Activated T-helper 1 cell treated with anti-CD3 and anti-CD28 coated beads, Interleukin-12 subunit alpha, Interleukin-12 subunit beta, Interleukin-2, Interleukin-4 antibody, amounts not matched to agents 30 ng/mL and 10 ng/mL and 1 ng/mL, durations not matched to agents 14 hours and 24 hours and 36 hours (primary cell): Measurements from ENCODE around the gene RBL2. TPM values are rescaled to one million over a fixed set of nuclear protein-coding genes. Genes with fewer than 3 reads are reported as not detected.
"Not testable (repeated sequence)": the region's sequence is repeated elsewhere in the genome, so short reads cannot be mapped to it uniquely, and the experiment has no call there.

Source experiments
- DNase-seq: peaks from one replicate; pipeline ENCODE4 v3.0.0; 2021; ENCODE audit warnings: low spot score
- H3K27ac Mint-ChIP-seq: one replicate; pipeline ENCODE4 v1.8.0; 2021; ENCODE audit warnings: mild to moderate bottlenecking, mixed read lengths
- H3K27me3 Mint-ChIP-seq: one replicate; pipeline ENCODE4 v1.8.0; 2022; ENCODE audit warnings: mild to moderate bottlenecking, moderate library complexity, mixed read lengths; ENCODE audit not compliant: insufficient read depth
- H3K36me3 Mint-ChIP-seq: one replicate; pipeline ENCODE4 v1.8.0; 2021; ENCODE audit warnings: low read depth, mixed read lengths
- H3K4me1 Mint-ChIP-seq: one replicate; pipeline ENCODE4 v1.8.0; 2021; ENCODE audit warnings: low read depth, mixed read lengths
- H3K4me3 Mint-ChIP-seq: one replicate; pipeline ENCODE4 v1.8.0; 2021; ENCODE audit warnings: mild to moderate bottlenecking, moderate library complexity, mixed read lengths
- H3K9me3 Mint-ChIP-seq: one replicate; pipeline ENCODE4 v1.8.0; 2021; ENCODE audit warnings: mixed read lengths
- intact Hi-C: fragments of 100-400 bp; cut with micrococcal nuclease; formaldehyde crosslinking; loops from one replicate; pipeline ENCODE4 v1.15.1; 2024
- total RNA-seq: library from RNA; stranded (reverse); gene quantifications from 2 replicates; pipeline ENCODE4 v1.2.3, GENCODE V29; 2022

The RBL2 gene
- total RNA-seq, 1 donor from 2014 or later = 61.5 TPM

DNA sequence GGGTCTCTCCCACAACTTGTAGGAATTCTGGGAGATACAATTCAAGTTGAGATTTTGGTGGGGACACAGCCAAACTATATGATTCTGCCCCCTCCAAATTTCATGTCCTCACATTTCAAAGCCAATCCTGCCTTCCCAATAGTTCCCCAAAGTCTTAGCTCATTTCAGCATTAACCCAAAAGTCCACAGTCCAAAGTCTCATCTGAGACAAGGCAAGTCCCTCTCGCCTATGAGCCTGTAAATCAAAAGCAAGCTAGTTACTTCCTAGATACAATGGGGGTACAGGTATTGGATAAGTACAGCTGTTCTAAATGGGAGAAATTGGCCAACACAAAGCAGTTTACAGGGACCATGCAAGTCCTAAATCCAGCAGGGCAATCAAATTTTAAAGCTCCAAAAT, 78.5 kb downstream of the RBL2 start:
- Mint-ChIP-seq H3K36me3 (peaks cover 11% of the 10 kb centered on the region), H3K4me1 (peaks cover 57% of the 10 kb centered on the region)
- intact Hi-C loops = loop anchor here (10.0 kb wide), 1 partner anchor 198 kb away; no protein-coding TSS in a partner anchor
- not testable (repeated sequence) for DNase-seq, H3K4me3 Mint-ChIP-seq, H3K27ac Mint-ChIP-seq, H3K9me3 Mint-ChIP-seq, H3K27me3 Mint-ChIP-seq

DNA sequence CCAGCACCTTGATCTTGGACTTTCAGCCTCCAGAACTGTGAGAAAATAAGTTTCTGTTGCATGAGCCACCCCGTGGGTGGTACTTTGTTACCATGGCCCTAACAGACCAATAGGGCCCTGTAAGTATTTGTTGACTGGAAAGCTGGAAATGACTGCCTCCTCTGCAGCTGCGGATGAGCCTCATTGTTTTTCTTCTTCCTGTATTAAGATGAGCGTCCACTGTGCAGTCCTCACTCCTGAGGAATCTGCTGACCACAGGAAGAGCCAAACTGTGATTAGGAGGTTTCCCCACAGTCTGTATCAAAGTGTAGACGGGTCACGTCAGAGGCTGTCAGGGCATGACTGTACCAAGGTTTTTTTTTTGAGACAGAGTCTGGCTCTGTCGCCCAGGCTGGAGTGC, 81.0 kb downstream of the RBL2 start:
- peaks cover 13% of the 10 kb centered on the region for H3K36me3 Mint-ChIP-seq
- no peak overlapping the region for H3K4me3 Mint-ChIP-seq
- no peak overlapping the region for H3K27ac Mint-ChIP-seq
- no peak for DNase-seq
- intact Hi-C loops = loop anchor here (5.0 to 10.0 kb wide), 2 partner anchors 187 to 200 kb away; partner anchors contain the start of genes FTO and RPGRIP1L
- peaks cover 74% of the 10 kb centered on the region for H3K4me1 Mint-ChIP-seq
- peaks cover 5% of the 10 kb centered on the region for H3K9me3 Mint-ChIP-seq
- no peaks in the 10 kb centered on the region for H3K27me3 Mint-ChIP-seq

DNA sequence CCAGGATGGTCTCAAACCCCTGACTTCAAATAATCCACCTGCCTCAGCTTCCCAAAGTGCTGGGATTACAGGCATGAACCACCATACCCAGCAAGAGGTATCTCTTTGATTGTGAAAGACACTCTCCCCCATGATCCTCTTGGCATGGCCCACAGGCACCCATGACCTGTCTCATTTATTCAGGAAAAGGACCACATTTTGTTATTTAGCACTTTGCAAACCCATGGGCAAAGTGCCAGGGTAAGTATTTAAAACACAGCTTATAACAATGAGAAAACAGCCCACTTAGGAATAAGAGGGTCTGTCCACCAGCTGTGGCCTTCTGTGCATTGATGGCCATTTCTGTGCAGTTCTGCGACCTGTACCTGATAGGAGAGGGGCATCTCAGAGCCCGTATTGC, 81.5 kb downstream of the RBL2 start:
- H3K9me3 Mint-ChIP-seq = peaks cover 5% of the 10 kb centered on the region
- DNase-seq = no peak
- intact Hi-C loops = loop anchor here (5.0 to 10.0 kb wide), 2 partner anchors 186 to 201 kb away; partner anchors contain the start of genes FTO and RPGRIP1L
- peak overlapping the region; percentile 17 for H3K4me3 Mint-ChIP-seq
- peaks cover 72% of the 10 kb centered on the region for H3K4me1 Mint-ChIP-seq
- H3K36me3 Mint-ChIP-seq = peaks cover 13% of the 10 kb centered on the region
- H3K27me3 Mint-ChIP-seq = no peaks in the 10 kb centered on the region
- H3K27ac Mint-ChIP-seq = peak overlapping the region; percentile 35

DNA sequence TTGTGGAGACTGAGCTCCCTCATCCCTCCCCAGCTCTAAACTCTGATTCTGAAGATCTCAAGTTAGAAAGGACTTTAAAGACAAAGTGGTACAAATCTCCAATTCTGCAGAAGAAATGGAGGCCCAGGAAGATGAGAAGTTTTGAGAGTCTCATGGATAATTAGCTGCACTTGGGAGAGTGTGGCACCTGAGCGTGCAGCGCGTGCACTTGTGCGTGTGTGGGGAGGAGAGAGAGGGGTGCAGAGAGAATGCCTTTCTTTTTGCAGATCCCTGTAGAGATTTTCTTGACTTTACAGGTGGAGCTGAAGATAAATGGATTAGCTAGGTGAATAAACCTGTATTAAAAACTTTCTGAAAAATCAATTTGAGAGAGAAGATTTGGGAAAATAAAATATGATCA, 83.6 kb downstream of the RBL2 start:
- Mint-ChIP-seq H3K4me1 (peaks cover 60% of the 10 kb centered on the region), H3K36me3 (peaks cover 10% of the 10 kb centered on the region), H3K27ac (peak overlapping the region; percentile 82), H3K27me3 (no peaks in the 10 kb centered on the region), H3K4me3 (peak overlapping the region; percentile 63), H3K9me3 (peaks cover 5% of the 10 kb centered on the region)
- intact Hi-C loops = loop anchor here (1.0 to 10.0 kb wide), 4 partner anchors 15 to 203 kb away; partner anchors contain the start of genes AKTIP, FTO and RPGRIP1L
- DNase-seq = no peak

DNA sequence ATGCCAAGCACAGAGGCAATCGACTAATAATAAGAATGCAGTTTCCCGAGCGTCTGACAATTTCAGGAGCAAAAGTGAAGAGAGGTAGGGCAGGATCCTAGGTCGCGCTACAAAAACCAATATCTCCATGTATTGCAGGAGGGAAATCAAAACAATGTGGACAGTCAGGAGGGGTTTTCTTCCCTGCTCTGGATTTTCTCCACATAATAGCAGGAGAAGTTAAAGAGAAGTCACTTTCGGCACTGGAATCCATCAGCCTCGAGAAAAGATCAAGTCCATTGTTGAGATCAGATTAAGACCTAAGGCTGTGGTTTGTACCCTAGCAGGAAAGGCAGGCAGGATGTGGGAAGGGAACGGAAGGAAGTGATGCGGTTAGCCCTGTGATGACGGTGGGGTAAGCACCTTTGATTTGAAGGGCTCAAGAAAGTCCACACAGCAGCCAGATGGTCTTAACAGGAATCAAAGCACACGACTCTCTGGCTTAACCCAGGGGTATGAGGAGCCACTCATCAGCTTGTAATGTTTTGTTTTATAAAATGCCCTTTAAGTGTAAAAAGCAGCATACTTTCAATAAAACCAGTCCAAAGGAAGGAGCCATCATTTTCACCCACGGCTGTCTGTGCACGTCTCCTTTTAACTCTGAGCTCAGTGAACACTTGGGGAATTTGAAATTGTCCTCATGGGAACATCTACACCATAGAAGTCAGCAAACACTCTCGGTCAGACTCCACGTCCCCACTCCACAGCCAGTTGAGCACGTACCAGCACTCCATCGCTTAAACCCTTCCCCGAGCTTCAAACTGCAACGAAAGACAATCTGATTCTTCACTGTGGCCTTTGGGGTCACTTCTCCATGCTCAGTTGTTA, 84.5 kb downstream of the RBL2 start:
- Mint-ChIP-seq H3K4me1 (peaks cover 58% of the 10 kb centered on the region), H3K36me3 (peaks cover 6% of the 10 kb centered on the region), H3K27me3 (peaks cover 2% of the 10 kb centered on the region), H3K9me3 (peaks cover 5% of the 10 kb centered on the region), H3K27ac (peak overlapping the region; percentile 82), H3K4me3 (peak overlapping the region; percentile 63)
- intact Hi-C loops = loop anchor here (1.0 to 10.0 kb wide), 4 partner anchors 15 to 204 kb away; partner anchors contain the start of genes AKTIP, FTO and RPGRIP1L
- peak; percentile 83 for DNase-seq

DNA sequence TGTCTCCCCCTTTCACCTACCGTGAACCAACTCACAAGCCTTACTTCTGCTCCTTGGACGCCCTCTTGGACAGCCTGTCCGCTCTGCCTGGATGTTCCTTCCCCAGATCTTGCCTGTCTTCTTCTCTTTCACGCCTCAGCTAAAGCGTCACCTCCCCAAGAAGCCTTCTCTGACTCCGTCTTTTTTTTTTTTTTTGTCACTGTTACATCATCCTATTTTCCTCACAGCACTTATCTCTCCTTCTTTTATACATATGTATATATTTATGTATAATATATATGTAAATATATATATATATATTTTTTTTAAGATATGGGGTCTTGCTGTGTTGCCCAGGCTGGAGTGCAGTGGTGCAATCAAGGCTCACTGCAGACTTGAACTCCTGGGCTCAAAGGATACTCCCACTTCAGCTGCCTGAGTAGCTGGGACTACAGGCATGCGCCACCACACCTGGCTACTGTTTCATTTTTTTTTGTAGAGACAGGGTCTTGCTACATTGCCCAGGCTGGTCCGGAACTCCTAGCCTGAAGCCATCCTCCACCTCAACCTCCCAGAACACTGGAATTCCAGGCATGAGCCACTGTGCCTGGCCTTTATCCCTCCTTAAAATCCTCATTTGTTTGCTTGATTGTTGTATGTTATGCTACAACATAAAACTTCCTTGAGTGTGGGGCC, 85.3 kb downstream of the RBL2 start:
- DNase-seq = peak; percentile 6
- Mint-ChIP-seq H3K27me3 (peaks cover 2% of the 10 kb centered on the region), H3K4me3 (peak overlapping the region; percentile 63), H3K4me1 (peaks cover 51% of the 10 kb centered on the region), H3K9me3 (no peaks in the 10 kb centered on the region), H3K36me3 (peaks cover 3% of the 10 kb centered on the region), H3K27ac (peak overlapping the region; percentile 82)
- intact Hi-C loops = loop anchor here (5.0 to 10.0 kb wide), 2 partner anchors 183 to 205 kb away; partner anchors contain the start of genes FTO and RPGRIP1L

DNA sequence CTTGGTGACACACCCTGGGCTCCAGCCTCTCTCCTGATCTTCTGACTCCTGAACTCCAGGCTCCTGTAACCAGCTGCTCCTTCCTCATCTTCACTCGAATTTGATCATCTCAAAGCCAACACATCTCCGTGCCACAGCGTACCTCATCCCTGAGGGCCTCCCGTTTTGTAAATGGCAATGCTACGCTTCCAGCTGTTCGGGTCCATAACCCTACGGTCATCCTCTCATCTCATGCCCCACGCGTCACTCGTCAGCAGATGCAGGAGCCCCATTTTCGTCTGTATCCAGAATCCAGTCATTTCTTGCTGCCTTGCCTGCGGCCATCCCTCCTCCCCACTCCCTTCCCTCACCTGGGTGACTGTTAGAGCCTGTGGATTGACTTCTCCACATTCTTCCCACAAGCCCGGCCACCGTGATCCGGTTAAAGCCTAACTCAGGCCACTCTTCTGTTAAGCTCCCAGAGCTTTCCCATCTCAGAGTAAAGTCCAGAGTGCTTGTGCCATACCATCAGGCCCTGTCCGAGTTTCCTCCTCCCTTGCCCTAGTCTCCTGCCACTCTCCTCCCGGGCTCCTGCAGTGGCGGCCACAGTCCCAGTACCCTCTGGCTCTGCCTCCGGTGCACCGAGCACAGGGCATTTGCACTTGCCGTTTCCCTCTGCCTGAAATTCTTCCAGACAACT, 89.0 kb downstream of the RBL2 start:
- peaks cover 3% of the 10 kb centered on the region for H3K36me3 Mint-ChIP-seq
- peaks cover 2% of the 10 kb centered on the region for H3K27me3 Mint-ChIP-seq
- H3K27ac Mint-ChIP-seq = no peak overlapping the region

DNA sequence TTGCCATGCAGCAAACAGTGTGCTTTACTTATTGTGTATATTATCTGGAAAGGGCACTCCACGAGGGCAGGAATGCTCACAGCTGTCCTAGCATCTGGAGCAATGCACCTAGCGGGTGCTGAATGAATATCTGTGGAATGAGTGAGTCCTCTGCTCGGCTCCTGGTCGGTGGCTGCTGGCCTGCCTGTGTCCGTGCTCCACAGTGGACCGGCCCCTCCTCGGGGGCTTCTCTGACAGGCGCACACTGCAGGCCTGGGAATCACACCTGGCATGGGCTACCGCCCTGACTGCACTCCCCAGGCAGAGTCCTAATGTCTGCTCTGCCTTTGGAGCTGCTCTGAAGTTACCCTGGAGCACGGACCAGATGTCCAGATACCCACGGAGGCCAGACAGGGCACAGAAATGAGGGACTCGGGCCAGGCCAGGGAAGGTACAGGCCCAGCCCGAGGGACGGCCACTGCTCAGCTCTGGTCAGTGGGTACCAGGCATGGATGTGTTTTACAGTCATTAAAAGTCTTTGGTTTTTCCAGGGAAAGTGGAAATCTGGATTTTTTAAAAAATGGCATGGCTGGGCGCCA, 89.8 kb downstream of the RBL2 start:
- peaks cover 3% of the 10 kb centered on the region for H3K36me3 Mint-ChIP-seq
- H3K27ac Mint-ChIP-seq = peak overlapping the region; percentile 21
- H3K27me3 Mint-ChIP-seq = peaks cover 2% of the 10 kb centered on the region
- H3K9me3 Mint-ChIP-seq = no peaks in the 10 kb centered on the region
- H3K4me1 Mint-ChIP-seq = peaks cover 20% of the 10 kb centered on the region
- intact Hi-C loops = no loop called here
- DNase-seq = no peak
- H3K4me3 Mint-ChIP-seq = no peak overlapping the region

More for the DNA sequence above, 89.0 kb downstream of the RBL2 start:
- no peak for DNase-seq
- H3K9me3 Mint-ChIP-seq = no peaks in the 10 kb centered on the region
- H3K4me3 Mint-ChIP-seq = no peak overlapping the region
- intact Hi-C loops = no loop called here
- peaks cover 28% of the 10 kb centered on the region for H3K4me1 Mint-ChIP-seq

DNA sequence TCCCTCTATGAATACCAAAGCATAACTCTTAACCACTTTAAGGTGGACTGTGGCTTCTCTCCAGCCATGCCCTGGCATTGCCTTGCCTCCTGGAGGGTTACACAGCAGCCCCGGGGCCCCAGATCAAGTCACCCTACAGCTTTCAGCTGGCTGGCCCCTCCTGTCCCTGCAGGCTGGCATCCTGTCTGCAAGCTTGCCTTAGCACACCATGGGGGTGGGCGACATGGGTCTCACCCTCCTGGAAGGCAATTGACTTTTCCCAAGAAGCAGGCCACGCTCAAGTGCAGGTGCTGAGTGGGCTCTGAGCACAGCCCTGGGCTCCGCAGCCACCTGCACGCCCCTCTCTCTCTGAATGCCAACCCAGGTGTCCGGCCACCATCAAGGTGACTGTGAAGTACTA, 94.5 kb downstream of the RBL2 start:
- Mint-ChIP-seq H3K27me3 (no peaks in the 10 kb centered on the region), H3K27ac (no peak overlapping the region), H3K4me1 (peaks cover 6% of the 10 kb centered on the region), H3K36me3 (no peaks in the 10 kb centered on the region), H3K9me3 (no peaks in the 10 kb centered on the region), H3K4me3 (no peak overlapping the region)
- intact Hi-C loops = no loop called here
- DNase-seq = no peak

DNA sequence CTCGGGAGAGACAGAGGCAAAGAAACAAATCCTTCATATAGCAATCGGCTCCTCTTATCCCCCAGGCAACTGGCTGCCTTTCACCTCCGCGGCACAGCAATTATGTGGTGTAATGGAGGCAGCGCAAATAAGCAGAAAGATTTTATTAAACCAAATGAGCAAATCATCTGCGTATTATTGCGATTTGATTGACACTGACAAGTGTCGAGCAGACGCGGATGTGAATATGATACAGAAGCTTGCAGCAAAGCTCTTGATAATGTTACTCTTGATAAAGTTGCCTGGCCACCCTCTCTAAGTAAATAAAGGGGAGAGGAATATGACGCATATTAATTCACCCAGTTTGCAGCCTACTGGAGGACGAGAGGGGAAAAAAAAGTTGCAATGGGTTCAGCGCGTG, 95.2 kb downstream of the RBL2 start:
- no peak overlapping the region for H3K27ac Mint-ChIP-seq

DNA sequence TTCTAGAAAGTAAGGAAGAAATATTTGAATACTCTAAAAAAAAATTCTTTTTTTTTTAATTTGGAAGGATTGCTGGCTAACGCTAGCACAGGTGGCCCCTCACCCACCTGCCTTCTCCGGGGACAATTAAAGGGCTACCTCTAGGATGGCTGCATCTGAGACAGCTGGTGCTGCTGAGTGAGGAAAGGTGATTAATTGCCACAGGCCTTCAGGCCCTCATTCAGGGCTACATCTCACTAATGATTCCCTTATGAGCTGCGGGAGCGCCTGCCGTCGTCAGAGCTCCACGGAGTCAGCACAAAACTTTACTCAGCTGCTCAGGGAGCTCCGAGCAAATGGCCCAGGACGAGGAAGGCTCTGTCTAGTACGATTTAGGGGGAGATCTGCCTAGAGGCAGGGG, 95.8 kb downstream of the RBL2 start:
- Mint-ChIP-seq H3K4me1 (peaks cover 18% of the 10 kb centered on the region), H3K36me3 (no peaks in the 10 kb centered on the region), H3K9me3 (no peaks in the 10 kb centered on the region), H3K4me3 (no peak overlapping the region), H3K27ac (no peak overlapping the region), H3K27me3 (no peaks in the 10 kb centered on the region)
- intact Hi-C loops = loop anchor here (10.0 kb wide), 1 partner anchor 385 kb away; no protein-coding TSS in a partner anchor
- DNase-seq = no peak

More for the DNA sequence above, 95.2 kb downstream of the RBL2 start:
- H3K27me3 Mint-ChIP-seq = no peaks in the 10 kb centered on the region
- peaks cover 13% of the 10 kb centered on the region for H3K4me1 Mint-ChIP-seq
- no peak overlapping the region for H3K4me3 Mint-ChIP-seq
- H3K9me3 Mint-ChIP-seq = no peaks in the 10 kb centered on the region
- intact Hi-C loops = no loop called here
- no peaks in the 10 kb centered on the region for H3K36me3 Mint-ChIP-seq
- DNase-seq = no peak

DNA sequence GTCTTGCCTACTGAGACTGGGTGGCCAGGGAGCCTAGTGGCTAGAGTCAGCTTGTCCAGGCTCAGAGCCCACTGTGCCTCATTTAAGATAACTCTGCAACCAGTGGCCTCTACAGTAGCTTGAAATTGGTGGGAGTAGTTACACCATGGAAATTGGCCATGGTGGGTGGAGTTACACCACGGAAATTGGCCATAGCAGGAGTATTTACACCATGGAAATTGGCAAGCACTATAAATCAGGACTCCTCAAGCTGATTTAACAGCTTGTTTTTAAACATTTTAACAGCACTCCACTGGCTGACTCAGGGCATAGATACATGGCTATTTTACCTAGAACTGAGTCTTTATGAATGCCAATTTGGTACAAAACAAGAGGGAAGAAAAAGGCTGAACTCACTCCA, 96.5 kb downstream of the RBL2 start:
- peaks cover 25% of the 10 kb centered on the region for H3K4me1 Mint-ChIP-seq
- H3K27ac Mint-ChIP-seq = no peak overlapping the region
- no peak for DNase-seq
- no peaks in the 10 kb centered on the region for H3K36me3 Mint-ChIP-seq
- no peaks in the 10 kb centered on the region for H3K9me3 Mint-ChIP-seq
- no peak overlapping the region for H3K4me3 Mint-ChIP-seq
- no peaks in the 10 kb centered on the region for H3K27me3 Mint-ChIP-seq
- intact Hi-C loops = loop anchor here (10.0 kb wide), 1 partner anchor 384 kb away; no protein-coding TSS in a partner anchor
